ENCODE results near the gene WIPF1. TPM values are rescaled to one million over a fixed set of nuclear protein-coding genes. Genes with fewer than 3 reads are reported as not detected.

The WIPF1 gene
- total RNA-seq, 1 experiment from 2014 or later, result 62.6 TPM

GRCh38 chr2:174634130-174635014 is 36.8 kb upstream of the WIPF1 start:
- DNase-seq, result peak; percentile 83
- Histone ChIP-seq H3K9me2 (replicated peaks; ENCODE audit: insufficient read depth, low read length) (no peaks in the 10 kb centered on the region), H3K4me3 (ENCODE audit: low read length) (peak overlapping the region; percentile 70), H3K4me1 (ENCODE audit: low read length) (peaks cover 83% of the 10 kb centered on the region), H3K27me3 (ENCODE audit: low read length) (no peaks in the 10 kb centered on the region), H3K36me3 (ENCODE audit: insufficient read depth, low read length) (peaks cover 26% of the 10 kb centered on the region), H3K9me3 (ENCODE audit: low read length) (no peaks in the 10 kb centered on the region), H3K4me2 (ENCODE audit: low read depth, low read length, poor library complexity, severe bottlenecking) (peak overlapping the region; percentile 89), H3K79me2 (ENCODE audit: low read length) (peaks cover 64% of the 10 kb centered on the region), H4K20me1 (ENCODE audit: insufficient read depth, low read depth, low read length) (no peaks in the 10 kb centered on the region), H3K9ac (ENCODE audit: low read length) (peak overlapping the region; percentile 81), H2AFZ (ENCODE audit: low read length) (no peak overlapping the region), H3K27ac (ENCODE audit: low read length) (peak overlapping the region; percentile 94)

DNA sequence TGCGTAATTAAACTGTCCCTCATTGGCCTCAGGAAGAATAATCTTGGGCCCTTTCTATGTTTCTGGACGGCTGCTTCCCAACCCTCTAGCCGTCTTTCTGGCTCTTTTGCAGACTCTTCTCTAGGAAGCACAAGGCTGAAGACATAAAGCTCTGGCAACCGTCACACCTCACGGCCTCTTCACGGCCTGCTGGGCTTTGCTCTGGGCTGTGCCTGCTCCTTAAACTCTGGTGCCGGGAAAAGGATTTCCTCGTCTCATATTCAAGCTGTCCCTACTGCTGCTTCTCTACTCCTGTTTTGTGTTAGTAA is 36.0 kb upstream of the WIPF1 start:
- Histone ChIP-seq H3K4me2 (ENCODE audit: low read depth, low read length, poor library complexity, severe bottlenecking) (peak overlapping the region; percentile 89), H3K9me3 (ENCODE audit: low read length) (no peaks in the 10 kb centered on the region), H3K79me2 (ENCODE audit: low read length) (peaks cover 65% of the 10 kb centered on the region), H4K20me1 (ENCODE audit: insufficient read depth, low read depth, low read length) (no peaks in the 10 kb centered on the region), H3K9ac (ENCODE audit: low read length) (peak overlapping the region; percentile 81), H3K9me2 (replicated peaks; ENCODE audit: insufficient read depth, low read length) (no peaks in the 10 kb centered on the region), H3K4me3 (ENCODE audit: low read length) (peak overlapping the region; percentile 70), H2AFZ (ENCODE audit: low read length) (no peak overlapping the region), H3K27ac (ENCODE audit: low read length) (peak overlapping the region; percentile 94), H3K27me3 (ENCODE audit: low read length) (no peaks in the 10 kb centered on the region), H3K36me3 (ENCODE audit: insufficient read depth, low read length) (peaks cover 31% of the 10 kb centered on the region), H3K4me1 (ENCODE audit: low read length) (peaks cover 83% of the 10 kb centered on the region)
- peak; percentile 74 for DNase-seq

DNA sequence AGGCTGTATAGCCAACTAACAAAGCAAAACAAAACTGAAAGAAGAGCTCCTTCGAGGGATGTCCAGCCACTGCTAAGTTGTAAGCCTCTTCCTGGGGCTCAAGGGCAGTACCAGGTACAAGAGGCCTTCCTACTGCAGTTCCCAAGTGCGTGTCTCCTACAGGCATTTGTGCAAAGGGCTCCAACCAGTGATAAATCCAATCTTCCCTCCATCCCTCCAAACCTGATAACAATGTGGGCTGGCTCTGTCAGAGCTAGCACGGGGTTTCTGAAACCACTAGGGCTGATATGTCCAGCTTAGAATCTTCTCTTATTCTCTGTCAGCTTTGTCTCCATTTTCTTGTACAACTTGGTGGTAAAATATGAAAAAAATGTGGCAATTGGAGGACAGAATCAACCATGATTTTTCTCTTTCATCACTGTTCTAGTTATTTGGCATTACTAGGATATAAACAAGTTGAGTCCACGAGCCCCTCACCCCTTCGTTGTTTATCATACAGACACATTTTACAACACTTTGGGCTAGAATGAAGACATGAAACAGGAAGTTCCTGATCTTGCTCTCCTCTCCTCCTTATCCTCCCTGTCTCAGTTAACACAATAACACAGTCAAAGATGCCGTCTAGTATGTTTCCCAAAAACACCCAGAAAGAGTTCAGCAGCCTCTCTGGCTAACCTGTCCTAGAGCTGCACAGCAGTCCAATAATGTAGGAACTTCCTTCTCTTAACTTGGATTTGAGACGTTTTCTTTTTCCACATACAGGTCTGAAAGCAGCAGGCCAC is 35.4 kb upstream of the WIPF1 start:
- peak overlapping the region; percentile 89 for H3K4me2 ChIP-seq (ENCODE audit: low read depth, low read length, poor library complexity, severe bottlenecking)
- H3K4me1 ChIP-seq (ENCODE audit: low read length), result peaks cover 88% of the 10 kb centered on the region
- peaks cover 67% of the 10 kb centered on the region for H3K79me2 ChIP-seq (ENCODE audit: low read length)
- peak; percentile 66 for DNase-seq
- H3K9me2 ChIP-seq (replicated peaks; ENCODE audit: insufficient read depth, low read length), result no peaks in the 10 kb centered on the region
- H2AFZ ChIP-seq (ENCODE audit: low read length), result no peak overlapping the region
- no peaks in the 10 kb centered on the region for H3K9me3 ChIP-seq (ENCODE audit: low read length)
- peak overlapping the region; percentile 81 for H3K9ac ChIP-seq (ENCODE audit: low read length)
- no peaks in the 10 kb centered on the region for H3K27me3 ChIP-seq (ENCODE audit: low read length)
- no peaks in the 10 kb centered on the region for H4K20me1 ChIP-seq (ENCODE audit: insufficient read depth, low read depth, low read length)
- peak overlapping the region; percentile 94 for H3K27ac ChIP-seq (ENCODE audit: low read length)
- H3K36me3 ChIP-seq (ENCODE audit: insufficient read depth, low read length), result peaks cover 36% of the 10 kb centered on the region
- peak overlapping the region; percentile 70 for H3K4me3 ChIP-seq (ENCODE audit: low read length)

- peak overlapping the region; percentile 94 for H3K27ac ChIP-seq (ENCODE audit: low read length)
- 0 out of 2 replicates have a peak overlapping the region, but pooled peaks have one; percentile 15 for H3K9ac ChIP-seq (ENCODE audit: low read length)
- peak overlapping the region; percentile 89 for H3K4me2 ChIP-seq (ENCODE audit: low read depth, low read length, poor library complexity, severe bottlenecking)
- peaks cover 98% of the 10 kb centered on the region for H3K4me1 ChIP-seq (ENCODE audit: low read length)
- H3K4me3 ChIP-seq (ENCODE audit: low read length), result peak overlapping the region; percentile 70; the same call in 1 of the 2 replicates
- H3K79me2 ChIP-seq (ENCODE audit: low read length), result peaks cover 80% of the 10 kb centered on the region
- no peak for DNase-seq
- H4K20me1 ChIP-seq (ENCODE audit: insufficient read depth, low read depth, low read length), result no peaks in the 10 kb centered on the region
- no peak overlapping the region for H2AFZ ChIP-seq (ENCODE audit: low read length)
- H3K9me3 ChIP-seq (ENCODE audit: low read length), result no peaks in the 10 kb centered on the region
- H3K27me3 ChIP-seq (ENCODE audit: low read length), result no peaks in the 10 kb centered on the region
- no peaks in the 10 kb centered on the region for H3K9me2 ChIP-seq (replicated peaks; ENCODE audit: insufficient read depth, low read length)
- H3K36me3 ChIP-seq (ENCODE audit: insufficient read depth, low read length), result peaks cover 38% of the 10 kb centered on the region
Measured at GRCh38 chr2:174631009-174631981, 33.7 kb upstream of the WIPF1 start.

GRCh38 chr2:174630107-174630506 is 32.5 kb upstream of the WIPF1 start:
- no peak overlapping the region for H2AFZ ChIP-seq (ENCODE audit: low read length)
- H3K9me3 ChIP-seq (ENCODE audit: low read length), result no peaks in the 10 kb centered on the region
- H3K27me3 ChIP-seq (ENCODE audit: low read length), result no peaks in the 10 kb centered on the region
- H3K9me2 ChIP-seq (replicated peaks; ENCODE audit: insufficient read depth, low read length), result no peaks in the 10 kb centered on the region
- DNase-seq, result no peak
- no peak overlapping the region for H3K9ac ChIP-seq (ENCODE audit: low read length)
- H4K20me1 ChIP-seq (ENCODE audit: insufficient read depth, low read depth, low read length), result no peaks in the 10 kb centered on the region
- peak overlapping the region; percentile 88; the same call in 1 of the 2 replicates for H3K27ac ChIP-seq (ENCODE audit: low read length)
- H3K4me2 ChIP-seq (ENCODE audit: low read depth, low read length, poor library complexity, severe bottlenecking), result peak overlapping the region; percentile 89
- H3K4me3 ChIP-seq (ENCODE audit: low read length), result no peak overlapping the region
- peaks cover 91% of the 10 kb centered on the region for H3K79me2 ChIP-seq (ENCODE audit: low read length)
- H3K4me1 ChIP-seq (ENCODE audit: low read length), result peaks cover 98% of the 10 kb centered on the region
- H3K36me3 ChIP-seq (ENCODE audit: insufficient read depth, low read length), result peaks cover 45% of the 10 kb centered on the region

- peak overlapping the region; percentile 15 for H3K4me2 ChIP-seq (ENCODE audit: low read depth, low read length, poor library complexity, severe bottlenecking)
- peaks cover 98% of the 10 kb centered on the region for H3K4me1 ChIP-seq (ENCODE audit: low read length)
- no peak overlapping the region for H3K9ac ChIP-seq (ENCODE audit: low read length)
- H3K27ac ChIP-seq (ENCODE audit: low read length), result peak overlapping the region; percentile 88
- H3K27me3 ChIP-seq (ENCODE audit: low read length), result no peaks in the 10 kb centered on the region
- H3K4me3 ChIP-seq (ENCODE audit: low read length), result no peak overlapping the region
- H2AFZ ChIP-seq (ENCODE audit: low read length), result no peak overlapping the region
- no peaks in the 10 kb centered on the region for H3K9me3 ChIP-seq (ENCODE audit: low read length)
- DNase-seq, result no peak
- no peaks in the 10 kb centered on the region for H3K9me2 ChIP-seq (replicated peaks; ENCODE audit: insufficient read depth, low read length)
- H4K20me1 ChIP-seq (ENCODE audit: insufficient read depth, low read depth, low read length), result no peaks in the 10 kb centered on the region
- H3K79me2 ChIP-seq (ENCODE audit: low read length), result peaks cover 97% of the 10 kb centered on the region
- H3K36me3 ChIP-seq (ENCODE audit: insufficient read depth, low read length), result peaks cover 49% of the 10 kb centered on the region
Measured at GRCh38 chr2:174629506-174629905, 31.9 kb upstream of the WIPF1 start.

DNA sequence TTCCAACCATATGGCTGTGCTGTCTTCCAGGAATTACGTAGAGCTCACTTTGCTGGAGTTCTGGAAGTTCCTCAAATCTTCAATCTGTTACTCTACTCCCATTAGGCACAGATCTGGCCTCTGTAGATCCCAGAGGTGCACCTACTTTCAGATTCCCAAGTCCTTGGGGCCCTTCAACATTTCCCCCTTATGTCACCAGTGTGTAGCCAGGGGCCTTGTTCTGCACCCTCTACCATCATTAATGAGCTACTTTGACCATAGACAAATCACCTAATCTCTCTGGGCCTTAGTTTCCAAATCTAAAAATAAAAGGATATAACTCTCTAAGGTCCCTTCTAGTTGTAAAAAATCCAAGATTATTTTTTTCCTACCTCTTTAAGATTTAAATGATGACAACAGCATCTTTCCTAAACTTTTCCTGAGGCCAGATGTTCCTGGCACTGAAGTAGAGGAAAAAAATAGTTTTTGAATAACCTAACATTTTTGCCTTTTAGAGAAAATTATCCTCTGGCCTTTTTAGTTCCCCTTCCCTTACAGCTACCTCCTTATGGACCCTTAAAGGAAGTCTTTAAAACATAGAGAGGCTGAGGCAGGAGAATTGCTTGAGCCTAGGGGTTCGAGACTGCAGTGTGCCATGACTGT is 31.0 kb upstream of the WIPF1 start:
- Histone ChIP-seq H3K9me2 (replicated peaks; ENCODE audit: insufficient read depth, low read length) (no peaks in the 10 kb centered on the region), H3K4me2 (ENCODE audit: low read depth, low read length, poor library complexity, severe bottlenecking) (peak overlapping the region; percentile 15), H3K4me3 (ENCODE audit: low read length) (no peak overlapping the region), H3K27ac (ENCODE audit: low read length) (peak overlapping the region; percentile 88), H3K9me3 (ENCODE audit: low read length) (no peaks in the 10 kb centered on the region), H3K36me3 (ENCODE audit: insufficient read depth, low read length) (peaks cover 57% of the 10 kb centered on the region), H3K4me1 (ENCODE audit: low read length) (peaks cover 99% of the 10 kb centered on the region), H4K20me1 (ENCODE audit: insufficient read depth, low read depth, low read length) (no peaks in the 10 kb centered on the region), H3K9ac (ENCODE audit: low read length) (no peak overlapping the region), H2AFZ (ENCODE audit: low read length) (no peak overlapping the region), H3K79me2 (ENCODE audit: low read length) (peaks cover 98% of the 10 kb centered on the region), H3K27me3 (ENCODE audit: low read length) (no peaks in the 10 kb centered on the region)
- no peak for DNase-seq
